Measurements from ENCODE around the gene POU2F1.

- TF ChIP-seq CTCF (conservative IDR thresholded peaks at IDR 0.05; ENCODE audit: low read depth, low read length), result no peak
- TF ChIP-seq EZH2 (IDR thresholded peaks at IDR 0.05; ENCODE audit: borderline replicate concordance, low read depth, low read length, poor library complexity, severe bottlenecking), result no peak
Observed at GRCh38 chr1:167434306-167434705, 213.6 kb downstream of the POU2F1 start.
